ENCODE results near the gene RRBP1.

DNA sequence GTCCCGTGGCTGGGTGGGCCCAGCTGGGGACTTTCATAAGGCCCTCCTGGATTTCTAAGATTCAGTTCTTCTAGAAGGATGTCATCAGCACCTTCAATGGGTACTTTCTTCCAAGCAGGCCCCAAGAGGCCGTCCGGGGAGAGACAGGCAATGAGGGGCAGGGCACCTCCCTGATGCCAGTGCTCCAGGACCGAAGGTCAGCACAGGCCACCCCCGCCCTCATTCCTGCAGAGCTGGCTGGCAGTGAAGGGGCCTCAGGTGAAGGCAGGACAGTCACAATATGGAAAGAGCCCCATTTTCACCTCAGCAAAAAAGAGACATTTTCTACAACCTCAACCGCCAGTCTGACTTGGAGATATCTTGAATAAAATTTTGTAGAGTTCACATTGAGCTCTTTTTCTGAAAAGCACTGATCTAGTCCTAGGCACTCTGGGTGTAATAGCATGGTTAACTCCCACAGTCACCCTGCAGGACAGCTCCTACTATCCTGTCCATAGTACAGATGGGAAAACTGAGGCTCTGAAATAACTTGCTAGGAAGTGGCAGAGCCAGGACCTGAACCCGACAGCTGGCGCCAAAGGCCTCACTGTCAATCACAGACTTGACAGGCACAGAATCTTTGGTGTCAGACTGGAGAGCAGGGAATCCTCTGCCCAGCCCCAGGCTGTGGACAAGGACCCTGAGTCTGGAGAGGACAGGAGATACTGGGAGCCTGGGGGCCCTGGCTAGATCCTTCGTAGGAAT lies 50.3 kb downstream of the RRBP1 start:
- TF ChIP-seq, protein P1, sequence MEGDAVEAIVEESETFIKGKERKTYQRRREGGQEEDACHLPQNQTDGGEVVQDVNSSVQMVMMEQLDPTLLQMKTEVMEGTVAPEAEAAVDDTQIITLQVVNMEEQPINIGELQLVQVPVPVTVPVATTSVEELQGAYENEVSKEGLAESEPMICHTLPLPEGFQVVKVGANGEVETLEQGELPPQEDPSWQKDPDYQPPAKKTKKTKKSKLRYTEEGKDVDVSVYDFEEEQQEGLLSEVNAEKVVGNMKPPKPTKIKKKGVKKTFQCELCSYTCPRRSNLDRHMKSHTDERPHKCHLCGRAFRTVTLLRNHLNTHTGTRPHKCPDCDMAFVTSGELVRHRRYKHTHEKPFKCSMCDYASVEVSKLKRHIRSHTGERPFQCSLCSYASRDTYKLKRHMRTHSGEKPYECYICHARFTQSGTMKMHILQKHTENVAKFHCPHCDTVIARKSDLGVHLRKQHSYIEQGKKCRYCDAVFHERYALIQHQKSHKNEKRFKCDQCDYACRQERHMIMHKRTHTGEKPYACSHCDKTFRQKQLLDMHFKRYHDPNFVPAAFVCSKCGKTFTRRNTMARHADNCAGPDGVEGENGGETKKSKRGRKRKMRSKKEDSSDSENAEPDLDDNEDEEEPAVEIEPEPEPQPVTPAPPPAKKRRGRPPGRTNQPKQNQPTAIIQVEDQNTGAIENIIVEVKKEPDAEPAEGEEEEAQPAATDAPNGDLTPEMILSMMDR (IDR thresholded peaks at IDR 0.05), result no peak
- no peak for TF ChIP-seq POLR2A (IDR thresholded peaks at IDR 0.05)
- TF ChIP-seq EP300 (IDR thresholded peaks at IDR 0.05), result no peak
